Measurements from ENCODE around the gene GPR142.

Gene GPR142

GRCh38 chr17:74367206-74367605 is at the start of gene GPR142:
TSS of gene GPR142 (plus strand) at chr17:74367506. CDS start at chr17:74369541, 2,035 bp downstream.
- DNase-seq (ENCODE audit: low read depth): no peak

GRCh38 chr17:74318391-74318790 is 48.9 kb upstream of the GPR142 start:
- no peak for DNase-seq (ENCODE audit: low read depth)

- DNase-seq (ENCODE audit: low read depth): no peak
Measured at GRCh38 chr17:74324521-74324920, 42.8 kb upstream of the GPR142 start.

- no peak for DNase-seq (ENCODE audit: low read depth)
Measured at GRCh38 chr17:74325376-74325742, 41.9 kb upstream of the GPR142 start.

- peak; percentile 19 for DNase-seq (ENCODE audit: low read depth)
Measured at GRCh38 chr17:74325743-74326379, 41.4 kb upstream of the GPR142 start, which contains the start of gene KIF19. TSS of gene KIF19 (plus strand) at chr17:74326226. CDS start at chr17:74326350, 124 bp downstream.

- no peak for DNase-seq (ENCODE audit: low read depth)
Measured at GRCh38 chr17:74326506-74326905, 40.8 kb upstream of the GPR142 start.

GRCh38 chr17:74328487-74328886 is 38.8 kb upstream of the GPR142 start:
- DNase-seq (ENCODE audit: low read depth): no peak

GRCh38 chr17:74329378-74329777 is 37.9 kb upstream of the GPR142 start:
- DNase-seq (ENCODE audit: low read depth): no peak

- no peak for DNase-seq (ENCODE audit: low read depth)
Measured at GRCh38 chr17:74330446-74330845, 36.9 kb upstream of the GPR142 start.

- DNase-seq (ENCODE audit: low read depth): no peak
Measured at GRCh38 chr17:74332017-74332650, 35.2 kb upstream of the GPR142 start.

GRCh38 chr17:74332763-74333283 is 34.5 kb upstream of the GPR142 start:
- DNase-seq (ENCODE audit: low read depth): no peak

- no peak for DNase-seq (ENCODE audit: low read depth)
Measured at GRCh38 chr17:74334393-74335039, 32.8 kb upstream of the GPR142 start.

- DNase-seq (ENCODE audit: low read depth): no peak
Measured at GRCh38 chr17:74335529-74336062, 31.7 kb upstream of the GPR142 start.

GRCh38 chr17:74336307-74336706 is 31.0 kb upstream of the GPR142 start:
- no peak for DNase-seq (ENCODE audit: low read depth)

GRCh38 chr17:74337834-74338500 is 29.3 kb upstream of the GPR142 start:
- no peak for DNase-seq (ENCODE audit: low read depth)

- DNase-seq (ENCODE audit: low read depth): no peak
Measured at GRCh38 chr17:74339537-74340195, 27.6 kb upstream of the GPR142 start.

GRCh38 chr17:74340470-74341023 is 26.8 kb upstream of the GPR142 start:
- no peak for DNase-seq (ENCODE audit: low read depth)

GRCh38 chr17:74342224-74342623 is 25.1 kb upstream of the GPR142 start:
- DNase-seq (ENCODE audit: low read depth): no peak

GRCh38 chr17:74343121-74343520 is 24.2 kb upstream of the GPR142 start:
- no peak for DNase-seq (ENCODE audit: low read depth)

- no peak for DNase-seq (ENCODE audit: low read depth)
Measured at GRCh38 chr17:74343526-74344284, 23.6 kb upstream of the GPR142 start.

- no peak for DNase-seq (ENCODE audit: low read depth)
Measured at GRCh38 chr17:74344658-74345057, 22.6 kb upstream of the GPR142 start.
